ENCODE measurements around the gene AKNA.
A peak's percentile ranks its signal among the peaks of the same experiment; 100 is the strongest.

AKNA gene

GRCh38 chr9:114362394-114362793 lies 25.4 kb downstream of the AKNA start:
- no peak for DNase-seq (ENCODE audit: low spot score)

- no peak for DNase-seq (ENCODE audit: low spot score)
Observed at GRCh38 chr9:114361542-114361941, 26.2 kb downstream of the AKNA start.

- DNase-seq (ENCODE audit: low spot score) = no peak
Observed at GRCh38 chr9:114359801-114360200, 28.0 kb downstream of the AKNA start.

- DNase-seq (ENCODE audit: low spot score) = no peak
Observed at GRCh38 chr9:114357911-114358328, 29.9 kb downstream of the AKNA start.

- DNase-seq (ENCODE audit: low spot score) = no peak
Observed at GRCh38 chr9:114357360-114357759, 30.4 kb downstream of the AKNA start.

GRCh38 chr9:114356792-114357191 lies 31.0 kb downstream of the AKNA start:
- no peak for DNase-seq (ENCODE audit: low spot score)

GRCh38 chr9:114355821-114356220 lies 32.0 kb downstream of the AKNA start:
- no peak for DNase-seq (ENCODE audit: low spot score)

- no peak for DNase-seq (ENCODE audit: low spot score)
Observed at GRCh38 chr9:114351932-114352331, 35.9 kb downstream of the AKNA start.

- DNase-seq (ENCODE audit: low spot score) = no peak
Observed at GRCh38 chr9:114350636-114351401, 37.0 kb downstream of the AKNA start.

- no peak for DNase-seq (ENCODE audit: low spot score)
Observed at GRCh38 chr9:114349713-114350480, 37.9 kb downstream of the AKNA start.

- peak; percentile 48 for DNase-seq (ENCODE audit: low spot score)
Observed at GRCh38 chr9:114348906-114349482, 38.8 kb downstream of the AKNA start.

- no peak for DNase-seq (ENCODE audit: low spot score)
Observed at GRCh38 chr9:114348261-114348905, 39.4 kb downstream of the AKNA start.

- DNase-seq (ENCODE audit: low spot score) = peak; percentile 92
Observed at GRCh38 chr9:114347675-114348074, 40.1 kb downstream of the AKNA start.

GRCh38 chr9:114346146-114346545 lies 41.6 kb downstream of the AKNA start:
- DNase-seq (ENCODE audit: low spot score) = no peak

GRCh38 chr9:114345493-114346065 lies 42.2 kb downstream of the AKNA start:
- DNase-seq (ENCODE audit: low spot score) = no peak

- DNase-seq (ENCODE audit: low spot score) = no peak
Observed at GRCh38 chr9:114344692-114345091, 43.1 kb downstream of the AKNA start.

- no peak for DNase-seq (ENCODE audit: low spot score)
Observed at GRCh38 chr9:114344188-114344566, 43.6 kb downstream of the AKNA start.

GRCh38 chr9:114343471-114344187 lies 44.2 kb downstream of the AKNA start:
- no peak for DNase-seq (ENCODE audit: low spot score)

GRCh38 chr9:114342755-114343440 lies 44.9 kb downstream of the AKNA start:
- DNase-seq (ENCODE audit: low spot score) = no peak

GRCh38 chr9:114341991-114342390 lies 45.8 kb downstream of the AKNA start:
- no peak for DNase-seq (ENCODE audit: low spot score)

All from Ammon's horn (tissue), 1 donor.